PC-3 (cell line): ENCODE measurements around the gene TMOD2.

Source experiments
- EZH2 ChIP-seq: fragments of 300-600 bp; sonication (generic); IDR thresholded peaks from one replicate; pipeline ENCODE4 v1.6.1; 2017; ENCODE audit warnings: antibody characterized with exemption, mild to moderate bottlenecking, low read length; ENCODE audit not compliant: unreplicated experiment
- EZH2phosphoT487 ChIP-seq: fragments of 300-600 bp; sonication (generic); IDR thresholded peaks from 2 replicates; pipeline ENCODE4 v1.6.1; 2018; ENCODE audit warnings: mild to moderate bottlenecking, antibody characterized with exemption, low read length, borderline replicate concordance
- TF ChIP-seq, protein P1 (sequence below): fragments of 300-600 bp; sonication (generic); conservative IDR thresholded peaks from 2 replicates; pipeline ENCODE4 v1.5.1; 2017; ENCODE audit warnings: antibody characterized with exemption, low read depth, mild to moderate bottlenecking, low read length

DNA sequence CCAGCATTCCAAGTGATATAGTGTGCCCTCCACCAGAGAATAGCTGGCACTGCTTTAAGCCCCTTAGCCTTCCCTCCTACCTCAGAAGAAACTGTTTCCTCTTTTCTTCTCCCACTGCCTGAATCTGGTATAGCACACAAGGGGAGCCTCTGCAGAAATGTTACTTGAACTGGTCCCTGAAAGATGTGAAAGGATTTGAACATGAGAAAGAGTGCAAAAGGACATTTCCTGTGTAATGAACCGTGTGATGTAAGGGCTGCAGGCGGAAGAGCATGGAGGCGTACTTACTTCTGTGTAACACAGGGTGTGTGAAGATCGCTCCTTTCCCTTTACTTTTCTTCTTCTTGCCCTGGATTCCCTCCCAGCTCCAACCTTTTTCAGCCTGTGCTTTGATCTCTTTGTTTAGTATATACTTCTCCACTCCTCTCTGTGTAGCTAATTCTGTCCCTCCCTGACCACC, 86.4 kb downstream of the TMOD2 start:
- TF ChIP-seq, protein P1, sequence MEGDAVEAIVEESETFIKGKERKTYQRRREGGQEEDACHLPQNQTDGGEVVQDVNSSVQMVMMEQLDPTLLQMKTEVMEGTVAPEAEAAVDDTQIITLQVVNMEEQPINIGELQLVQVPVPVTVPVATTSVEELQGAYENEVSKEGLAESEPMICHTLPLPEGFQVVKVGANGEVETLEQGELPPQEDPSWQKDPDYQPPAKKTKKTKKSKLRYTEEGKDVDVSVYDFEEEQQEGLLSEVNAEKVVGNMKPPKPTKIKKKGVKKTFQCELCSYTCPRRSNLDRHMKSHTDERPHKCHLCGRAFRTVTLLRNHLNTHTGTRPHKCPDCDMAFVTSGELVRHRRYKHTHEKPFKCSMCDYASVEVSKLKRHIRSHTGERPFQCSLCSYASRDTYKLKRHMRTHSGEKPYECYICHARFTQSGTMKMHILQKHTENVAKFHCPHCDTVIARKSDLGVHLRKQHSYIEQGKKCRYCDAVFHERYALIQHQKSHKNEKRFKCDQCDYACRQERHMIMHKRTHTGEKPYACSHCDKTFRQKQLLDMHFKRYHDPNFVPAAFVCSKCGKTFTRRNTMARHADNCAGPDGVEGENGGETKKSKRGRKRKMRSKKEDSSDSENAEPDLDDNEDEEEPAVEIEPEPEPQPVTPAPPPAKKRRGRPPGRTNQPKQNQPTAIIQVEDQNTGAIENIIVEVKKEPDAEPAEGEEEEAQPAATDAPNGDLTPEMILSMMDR: no peak
- TF ChIP-seq EZH2phosphoT487: no peak
- no peak for TF ChIP-seq EZH2
